OCI-LY3 (cell line): Measurements from ENCODE around the gene SGSM2.

ENCODE experiments used
- H2AFZ ChIP-seq: fragments of 200-600, 300-600 bp; shearing (Covaris generic); 2 replicates; pipeline ENCODE4 v1.6.0; 2014; ENCODE audit warnings: antibody characterized with exemption, low read depth, low read length
- H3K27ac ChIP-seq: fragments of 200-600, 300-600 bp; sonication (generic); 2 replicates; pipeline ENCODE4 v1.5.1; 2014; ENCODE audit warnings: mild to moderate bottlenecking, low read length, moderate library complexity, mixed read lengths
- H3K27me3 ChIP-seq: fragments of 200-600, 300-600 bp; sonication (generic); 2 replicates; pipeline ENCODE4 v1.6.1; 2014; ENCODE audit warnings: low read depth, low read length, mixed read lengths
- H3K36me3 ChIP-seq: fragments of 200-600, 300-600 bp; sonication (generic); replicated peaks from 2 replicates; pipeline ENCODE3; 2014; ENCODE audit warnings: low read depth, low read length, mixed read lengths
- H3K4me1 ChIP-seq: fragments of 300-600, 200-600 bp; sonication (generic); 2 replicates; pipeline ENCODE4 v1.6.1; 2014; ENCODE audit warnings: low read length, mixed read lengths
- H3K4me2 ChIP-seq: fragments of 200-600, 300-600 bp; sonication (generic); 2 replicates; pipeline ENCODE4 v1.6.1; 2014; ENCODE audit warnings: low read length, mixed read lengths
- H3K4me3 ChIP-seq: fragments of 300-600, 200-600 bp; sonication (generic); 2 replicates; pipeline ENCODE4 v1.5.1; 2014; ENCODE audit warnings: antibody characterized with exemption, mild to moderate bottlenecking, low read length, moderate library complexity
- H3K79me2 ChIP-seq: fragments of 300-600, 200-600 bp; shearing (Covaris generic); 2 replicates; pipeline ENCODE4 v1.6.1; 2014; ENCODE audit warnings: mild to moderate bottlenecking, low read length, mixed read lengths
- H3K9ac ChIP-seq: fragments of 300-600, 200-600 bp; shearing (Covaris generic); 2 replicates; pipeline ENCODE4 v1.6.0; 2014; ENCODE audit warnings: mild to moderate bottlenecking, low read length, moderate library complexity
- H3K9me3 ChIP-seq: fragments of 200-600, 300-600 bp; shearing (Covaris generic); 2 replicates; pipeline ENCODE4 v1.6.1; 2014; ENCODE audit warnings: low read length, mixed read lengths; ENCODE audit not compliant: insufficient read depth
- H4K20me1 ChIP-seq: fragments of 200-600, 300-600 bp; sonication (generic); 2 replicates; pipeline ENCODE4 v1.6.1; 2016; ENCODE audit warnings: low read length, mixed read lengths; ENCODE audit not compliant: insufficient read depth
- EZH2phosphoT487 ChIP-seq: fragments of 200-600 bp; shearing (Covaris generic); IDR thresholded peaks from 2 replicates; pipeline ENCODE4 v1.6.1; 2018; ENCODE audit warnings: antibody characterized with exemption, mixed run types, low read depth
- TF ChIP-seq, protein P1 (sequence below): fragments of 200-600, 300-600 bp; sonication (generic); IDR thresholded peaks from 2 replicates; pipeline ENCODE4 v1.5.1; 2014; ENCODE audit warnings: antibody characterized with exemption, low read length, low read depth

SGSM2 gene

DNA sequence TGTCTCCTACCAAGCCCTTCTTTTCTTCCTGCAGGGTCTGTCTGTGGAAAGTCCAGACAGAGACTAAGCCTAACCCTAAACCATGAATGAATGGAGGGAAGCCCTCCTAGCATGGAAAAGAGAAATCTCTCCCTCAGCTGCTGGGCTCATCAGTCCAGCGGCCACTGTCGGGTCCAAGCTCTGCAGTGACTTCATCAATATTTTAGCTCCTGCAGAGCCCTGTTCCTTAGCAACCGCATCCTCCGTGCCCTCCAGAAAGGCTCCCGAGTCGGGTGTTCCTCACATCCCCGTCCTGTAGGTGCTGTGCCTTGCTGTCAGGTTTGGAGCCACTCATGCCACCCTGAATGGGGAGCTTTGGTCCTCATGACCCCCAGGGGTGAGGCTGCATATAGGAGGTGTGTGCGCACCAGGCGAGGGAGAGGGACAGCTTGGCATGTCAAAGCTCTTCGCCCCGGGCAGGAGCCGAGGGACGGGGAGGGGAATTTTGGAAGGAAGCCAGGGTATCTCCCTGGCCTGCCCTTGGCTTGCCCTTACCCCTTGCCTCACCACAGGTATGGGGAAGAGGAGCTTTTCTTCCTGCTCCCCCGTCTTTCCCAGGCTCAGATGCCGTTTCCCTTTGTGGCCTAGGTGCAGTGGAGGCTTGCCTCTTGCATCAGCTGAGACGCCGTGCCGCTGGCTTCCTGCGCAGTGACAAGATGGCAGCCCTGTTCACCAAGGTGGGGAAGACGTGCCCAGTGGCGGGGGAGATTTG, 23.9 kb downstream of the SGSM2 start:
- no peak overlapping the region for H3K4me2 ChIP-seq
- H3K27me3 ChIP-seq: no peaks in the 10 kb centered on the region
- H3K9ac ChIP-seq: no peak overlapping the region
- H3K36me3 ChIP-seq: no peaks in the 10 kb centered on the region
- no peak overlapping the region for H3K27ac ChIP-seq
- no peak for TF ChIP-seq EZH2phosphoT487
- TF ChIP-seq, protein P1, sequence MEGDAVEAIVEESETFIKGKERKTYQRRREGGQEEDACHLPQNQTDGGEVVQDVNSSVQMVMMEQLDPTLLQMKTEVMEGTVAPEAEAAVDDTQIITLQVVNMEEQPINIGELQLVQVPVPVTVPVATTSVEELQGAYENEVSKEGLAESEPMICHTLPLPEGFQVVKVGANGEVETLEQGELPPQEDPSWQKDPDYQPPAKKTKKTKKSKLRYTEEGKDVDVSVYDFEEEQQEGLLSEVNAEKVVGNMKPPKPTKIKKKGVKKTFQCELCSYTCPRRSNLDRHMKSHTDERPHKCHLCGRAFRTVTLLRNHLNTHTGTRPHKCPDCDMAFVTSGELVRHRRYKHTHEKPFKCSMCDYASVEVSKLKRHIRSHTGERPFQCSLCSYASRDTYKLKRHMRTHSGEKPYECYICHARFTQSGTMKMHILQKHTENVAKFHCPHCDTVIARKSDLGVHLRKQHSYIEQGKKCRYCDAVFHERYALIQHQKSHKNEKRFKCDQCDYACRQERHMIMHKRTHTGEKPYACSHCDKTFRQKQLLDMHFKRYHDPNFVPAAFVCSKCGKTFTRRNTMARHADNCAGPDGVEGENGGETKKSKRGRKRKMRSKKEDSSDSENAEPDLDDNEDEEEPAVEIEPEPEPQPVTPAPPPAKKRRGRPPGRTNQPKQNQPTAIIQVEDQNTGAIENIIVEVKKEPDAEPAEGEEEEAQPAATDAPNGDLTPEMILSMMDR: no peak
- no peak overlapping the region for H3K4me3 ChIP-seq
- no peak overlapping the region for H2AFZ ChIP-seq
- H3K79me2 ChIP-seq: no peaks in the 10 kb centered on the region
- no peaks in the 10 kb centered on the region for H3K4me1 ChIP-seq
- H3K9me3 ChIP-seq: no peaks in the 10 kb centered on the region
- H4K20me1 ChIP-seq: no peaks in the 10 kb centered on the region

DNA sequence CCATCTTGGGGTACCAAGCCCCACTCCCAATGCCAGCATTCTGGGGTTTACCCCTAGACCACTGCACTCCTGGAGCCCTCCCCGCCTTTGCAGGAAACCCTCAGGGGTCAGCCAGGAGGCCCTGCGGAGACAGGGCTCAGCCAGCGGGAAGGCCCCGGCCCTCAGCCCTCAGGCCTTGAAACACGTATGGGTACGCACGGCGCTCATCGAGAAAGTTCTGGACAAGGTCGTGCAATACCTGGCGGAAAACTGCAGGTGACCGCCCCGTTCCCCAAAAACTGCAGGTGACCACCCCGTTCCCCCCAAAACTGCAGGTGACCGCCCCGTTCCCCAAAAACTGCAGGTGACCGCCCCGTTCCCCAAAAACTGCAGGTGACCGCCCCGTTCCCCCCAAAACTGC, 24.7 kb downstream of the SGSM2 start:
- Histone ChIP-seq H3K36me3 (no peaks in the 10 kb centered on the region), H3K9ac (no peak overlapping the region), H3K79me2 (no peaks in the 10 kb centered on the region), H4K20me1 (no peaks in the 10 kb centered on the region), H2AFZ (no peak overlapping the region), H3K27me3 (no peaks in the 10 kb centered on the region), H3K4me2 (no peak overlapping the region), H3K9me3 (no peaks in the 10 kb centered on the region), H3K4me3 (no peak overlapping the region), H3K4me1 (no peaks in the 10 kb centered on the region), H3K27ac (no peak overlapping the region)
- TF ChIP-seq, protein P1: no peak
- TF ChIP-seq EZH2phosphoT487: no peak

DNA sequence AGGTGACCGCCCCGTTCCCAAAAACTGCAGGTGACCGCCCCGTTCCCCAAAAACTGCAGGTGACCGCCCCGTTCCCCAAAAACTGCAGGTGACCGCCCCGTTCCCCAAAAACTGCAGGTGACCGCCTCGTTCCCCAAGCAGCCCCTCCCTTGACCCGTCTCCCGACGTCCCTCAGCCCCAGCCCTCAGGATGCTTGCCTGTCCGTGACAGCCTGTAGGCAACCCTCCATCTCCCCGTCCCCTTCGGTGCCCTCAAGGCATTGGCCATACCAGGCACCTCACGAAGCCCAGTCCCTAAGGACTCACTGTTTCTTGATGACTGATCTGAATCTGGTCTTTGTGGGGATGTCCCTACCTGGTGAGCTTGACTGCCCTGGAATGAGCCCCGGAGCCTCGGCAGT, 25.1 kb downstream of the SGSM2 start:
- no peaks in the 10 kb centered on the region for H3K27me3 ChIP-seq
- H4K20me1 ChIP-seq: no peaks in the 10 kb centered on the region
- H3K9me3 ChIP-seq: no peaks in the 10 kb centered on the region
- no peak overlapping the region for H3K4me2 ChIP-seq
- no peak overlapping the region for H3K9ac ChIP-seq
- H3K4me3 ChIP-seq: no peak overlapping the region
- H3K36me3 ChIP-seq: no peaks in the 10 kb centered on the region
- H3K27ac ChIP-seq: no peak overlapping the region
- TF ChIP-seq, protein P1: no peak
- H2AFZ ChIP-seq: no peak overlapping the region
- no peaks in the 10 kb centered on the region for H3K79me2 ChIP-seq
- no peaks in the 10 kb centered on the region for H3K4me1 ChIP-seq

DNA sequence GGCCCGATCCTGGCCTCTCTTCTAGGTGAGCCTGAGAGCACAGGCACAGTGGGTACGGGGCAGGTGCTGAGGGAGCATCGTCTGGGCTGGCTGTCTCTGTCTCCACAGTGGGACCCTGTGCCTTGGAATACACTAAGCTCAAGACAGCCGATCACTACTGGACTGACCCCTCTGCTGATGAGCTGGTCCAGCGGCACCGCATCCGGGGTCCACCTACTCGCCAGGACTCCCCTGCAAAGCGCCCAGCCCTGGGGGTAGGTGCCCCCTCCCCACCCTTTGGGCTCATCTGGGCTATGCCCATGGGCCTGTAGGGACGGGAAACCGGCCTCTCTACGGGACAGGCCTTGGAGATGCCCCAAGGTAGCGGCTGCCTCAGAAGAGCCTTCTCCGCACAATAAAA, 25.6 kb downstream of the SGSM2 start:
- H4K20me1 ChIP-seq: no peaks in the 10 kb centered on the region
- H3K27ac ChIP-seq: no peak overlapping the region
- no peaks in the 10 kb centered on the region for H3K79me2 ChIP-seq
- no peaks in the 10 kb centered on the region for H3K27me3 ChIP-seq
- no peaks in the 10 kb centered on the region for H3K9me3 ChIP-seq
- no peak overlapping the region for H3K4me3 ChIP-seq
- no peak overlapping the region for H2AFZ ChIP-seq
- TF ChIP-seq, protein P1: no peak
- no peak for TF ChIP-seq EZH2phosphoT487
- no peak overlapping the region for H3K4me2 ChIP-seq
- H3K9ac ChIP-seq: no peak overlapping the region
- no peaks in the 10 kb centered on the region for H3K36me3 ChIP-seq
- H3K4me1 ChIP-seq: no peaks in the 10 kb centered on the region
